ENCODE measurements around the gene PPP1R12B. TPM values are rescaled to one million over a fixed set of nuclear protein-coding genes. Genes with fewer than 3 reads are reported as not detected.

PPP1R12B gene
- total RNA-seq, 4 donors from 2014 or later = 68.1 to 153 (median 116) TPM

- TF ChIP-seq CTCF (IDR thresholded peaks at IDR 0.05) (no peak), EP300 (IDR thresholded peaks at IDR 0.05) (peak in 1 of 2 donors; percentile 47), POLR2A (IDR thresholded peaks at IDR 0.05) (no peak)
- no peaks in the 10 kb centered on the region for H3K27me3 ChIP-seq
- H3K4me3 ChIP-seq = no peak overlapping the region
- no peaks in the 10 kb centered on the region for H3K9me3 ChIP-seq
- H3K36me3 ChIP-seq = peaks cover 0 to 47% (median 0%) of the 10 kb centered on the region in 3 donors
- DNase-seq (ENCODE audit: low spot score in 2 of 2) = no peak
- H3K27ac ChIP-seq = peak overlapping the region in 3 of 4 donors; percentile 54 to 80 (median 70)
- H3K4me1 ChIP-seq = peaks cover 0 to 73% (median 41%) of the 10 kb centered on the region in 4 donors
- 38 to 41% methylated on average over 1 of the region's 1 CpG for whole genome bisulfite sequencing, 2 donors
These were observed 228.3 kb downstream of the PPP1R12B start for GRCh38 chr1:202576816-202577215.

- WGBS, 2 donors = 15 to 16% methylated on average over 2 of the region's 2 CpGs
- Histone ChIP-seq H3K4me1 (peaks cover 0 to 67% (median 41%) of the 10 kb centered on the region in 4 donors), H3K27me3 (no peaks in the 10 kb centered on the region), H3K9me3 (no peaks in the 10 kb centered on the region), H3K36me3 (peaks cover 0 to 50% (median 0%) of the 10 kb centered on the region in 3 donors), H3K27ac (peak overlapping the region in 3 of 4 donors; percentile 54 to 80 (median 70)), H3K4me3 (no peak overlapping the region)
- no peak for DNase-seq (ENCODE audit: low spot score in 2 of 2)
- TF ChIP-seq CTCF (IDR thresholded peaks at IDR 0.05) (no peak), EP300 (IDR thresholded peaks at IDR 0.05) (no peak), POLR2A (IDR thresholded peaks at IDR 0.05) (no peak)
These were observed 228.9 kb downstream of the PPP1R12B start for GRCh38 chr1:202577381-202577780.

- 43 to 46% methylated on average over 4 of the region's 4 CpGs for WGBS, 2 donors
- H3K36me3 ChIP-seq = peaks cover 0 to 52% (median 0%) of the 10 kb centered on the region in 3 donors
These were observed 229.6 kb downstream of the PPP1R12B start for GRCh38 chr1:202578001-202578504.

GRCh38 chr1:202578565-202578964 lies 230.1 kb downstream of the PPP1R12B start:
- H3K4me3 ChIP-seq = no peak overlapping the region
- H3K27ac ChIP-seq = peak overlapping the region in 3 of 4 donors; percentile 54 to 80 (median 70)
- H3K27me3 ChIP-seq = no peaks in the 10 kb centered on the region
- WGBS, 2 donors = 50 to 52% methylated on average over 6 of the region's 6 CpGs
- TF ChIP-seq CTCF (IDR thresholded peaks at IDR 0.05) (no peak), POLR2A (IDR thresholded peaks at IDR 0.05) (no peak), EP300 (IDR thresholded peaks at IDR 0.05) (no peak)
- H3K4me1 ChIP-seq = peaks cover 0 to 67% (median 41%) of the 10 kb centered on the region in 4 donors
- no peak for DNase-seq (ENCODE audit: low spot score in 2 of 2)
- peaks cover 0 to 52% (median 0%) of the 10 kb centered on the region in 3 donors for H3K36me3 ChIP-seq
- H3K9me3 ChIP-seq = no peaks in the 10 kb centered on the region

More at GRCh38 chr1:202578001-202578504, 229.6 kb downstream of the PPP1R12B start:
- Histone ChIP-seq H3K4me3 (no peak overlapping the region), H3K9me3 (no peaks in the 10 kb centered on the region), H3K27me3 (no peaks in the 10 kb centered on the region), H3K4me1 (peaks cover 0 to 67% (median 41%) of the 10 kb centered on the region in 4 donors), H3K27ac (peak overlapping the region in 3 of 4 donors; percentile 54 to 80 (median 70))
- no peak for DNase-seq (ENCODE audit: low spot score in 2 of 2)
- TF ChIP-seq CTCF (IDR thresholded peaks at IDR 0.05) (no peak), POLR2A (IDR thresholded peaks at IDR 0.05) (no peak), EP300 (IDR thresholded peaks at IDR 0.05) (no peak)

- Histone ChIP-seq H3K27ac (peak overlapping the region in 3 of 4 donors; percentile 30 to 80 (median 70)), H3K4me3 (no peak overlapping the region), H3K36me3 (peaks cover 0 to 54% (median 0%) of the 10 kb centered on the region in 3 donors), H3K4me1 (peaks cover 0 to 68% (median 41%) of the 10 kb centered on the region in 4 donors), H3K27me3 (no peaks in the 10 kb centered on the region), H3K9me3 (no peaks in the 10 kb centered on the region)
- no peak for TF ChIP-seq EP300 (IDR thresholded peaks at IDR 0.05)
- TF ChIP-seq CTCF (IDR thresholded peaks at IDR 0.05) = no peak
- no peak for TF ChIP-seq POLR2A (IDR thresholded peaks at IDR 0.05)
- DNase-seq (ENCODE audit: low spot score in 2 of 2) = no peak
- 23 to 25% methylated on average over 2 of the region's 2 CpGs for WGBS, 2 donors
These were observed 231.3 kb downstream of the PPP1R12B start for GRCh38 chr1:202579806-202580205.
